GM18858 (cell line): ENCODE data around the gene CDT1.
"Not testable (repeated sequence)": the region's sequence is repeated elsewhere in the genome, so short reads cannot be mapped to it uniquely, and the experiment has no call there.

Experiments used
- ATAC-seq: cut with Tn5 transposase; IDR thresholded peaks from one replicate; pipeline ENCODE4 v1.9.1; 2021; ENCODE audit not compliant: unreplicated experiment

Gene CDT1

GRCh38 chr16:88782454-88783390 is 20.9 kb upstream of the CDT1 start:
- no peak for ATAC-seq

DNA sequence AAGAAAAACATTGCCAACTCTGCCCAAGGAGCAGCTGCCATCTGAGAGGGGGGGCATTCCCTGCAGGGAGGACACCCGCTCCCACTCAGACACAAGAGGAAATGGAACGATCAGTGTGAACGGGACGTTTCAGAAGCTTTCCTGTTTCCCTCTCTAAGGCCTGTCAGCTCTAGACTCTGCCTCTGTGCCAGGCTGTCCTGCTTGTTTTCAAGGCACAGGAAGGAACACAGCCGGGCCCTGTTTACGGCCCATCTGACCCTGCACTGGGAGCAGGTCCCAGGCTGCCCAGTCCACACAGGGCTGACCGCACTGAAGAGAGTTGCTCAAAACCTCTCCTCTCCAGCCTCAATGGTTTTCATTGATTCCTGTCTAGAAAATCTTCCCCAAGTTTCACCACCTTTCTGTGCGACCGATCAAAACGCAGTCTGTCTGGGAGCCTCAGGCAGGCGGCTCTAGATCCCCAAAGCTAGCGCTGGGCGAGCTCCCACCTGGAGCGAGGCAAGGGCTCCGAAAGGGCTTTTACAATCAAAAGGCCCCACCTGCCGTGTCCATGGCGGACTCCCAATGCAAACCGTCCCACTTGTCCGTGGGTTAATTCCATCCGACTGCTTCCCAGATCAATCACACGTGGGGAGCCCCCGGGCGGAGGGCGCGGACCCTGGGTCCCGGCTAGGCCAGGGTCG is 20.1 kb upstream of the CDT1 start:
- no peak for ATAC-seq

DNA sequence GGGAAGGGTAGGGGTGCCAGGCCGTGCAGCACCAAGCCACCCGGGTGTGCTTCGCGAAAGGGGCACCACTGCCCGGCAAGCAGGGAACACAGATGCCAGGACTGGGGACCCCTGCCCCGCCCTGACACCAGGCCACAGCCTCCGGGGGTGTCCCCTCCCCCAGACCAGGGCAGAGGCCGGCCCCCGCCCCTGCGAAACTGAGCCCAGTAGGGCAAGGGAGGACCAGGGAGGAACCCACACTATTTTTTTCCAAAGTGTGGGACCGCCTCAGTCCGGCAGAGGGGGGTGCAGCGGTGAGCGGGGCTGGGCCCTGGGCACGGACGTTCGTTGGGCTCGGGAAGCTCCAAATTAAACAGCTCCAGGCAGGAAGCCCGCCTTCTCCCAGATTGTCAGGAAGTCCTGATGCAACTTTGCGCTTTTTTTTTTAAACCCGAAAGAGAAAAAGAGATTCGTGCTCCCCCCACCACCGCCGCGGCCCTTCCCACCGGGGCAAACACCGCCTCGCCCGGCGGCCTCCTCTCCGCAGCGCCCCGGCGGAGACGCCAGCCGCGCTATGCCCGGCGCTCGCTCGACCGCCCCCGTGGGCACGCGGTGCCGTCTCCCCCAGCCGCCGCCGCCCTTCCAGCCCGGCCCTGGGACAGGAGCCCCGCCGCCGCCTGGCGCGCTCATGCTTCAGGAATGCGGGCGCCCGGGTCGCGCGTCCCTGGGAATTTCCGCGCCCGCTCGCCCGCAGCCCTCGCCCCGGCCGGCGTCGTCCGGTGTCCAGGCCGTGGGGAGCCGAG is 19.3 kb upstream of the CDT1 start:
- ATAC-seq, result no peak

GRCh38 chr16:88784856-88785105 is 18.8 kb upstream of the CDT1 start:
- no peak for ATAC-seq

DNA sequence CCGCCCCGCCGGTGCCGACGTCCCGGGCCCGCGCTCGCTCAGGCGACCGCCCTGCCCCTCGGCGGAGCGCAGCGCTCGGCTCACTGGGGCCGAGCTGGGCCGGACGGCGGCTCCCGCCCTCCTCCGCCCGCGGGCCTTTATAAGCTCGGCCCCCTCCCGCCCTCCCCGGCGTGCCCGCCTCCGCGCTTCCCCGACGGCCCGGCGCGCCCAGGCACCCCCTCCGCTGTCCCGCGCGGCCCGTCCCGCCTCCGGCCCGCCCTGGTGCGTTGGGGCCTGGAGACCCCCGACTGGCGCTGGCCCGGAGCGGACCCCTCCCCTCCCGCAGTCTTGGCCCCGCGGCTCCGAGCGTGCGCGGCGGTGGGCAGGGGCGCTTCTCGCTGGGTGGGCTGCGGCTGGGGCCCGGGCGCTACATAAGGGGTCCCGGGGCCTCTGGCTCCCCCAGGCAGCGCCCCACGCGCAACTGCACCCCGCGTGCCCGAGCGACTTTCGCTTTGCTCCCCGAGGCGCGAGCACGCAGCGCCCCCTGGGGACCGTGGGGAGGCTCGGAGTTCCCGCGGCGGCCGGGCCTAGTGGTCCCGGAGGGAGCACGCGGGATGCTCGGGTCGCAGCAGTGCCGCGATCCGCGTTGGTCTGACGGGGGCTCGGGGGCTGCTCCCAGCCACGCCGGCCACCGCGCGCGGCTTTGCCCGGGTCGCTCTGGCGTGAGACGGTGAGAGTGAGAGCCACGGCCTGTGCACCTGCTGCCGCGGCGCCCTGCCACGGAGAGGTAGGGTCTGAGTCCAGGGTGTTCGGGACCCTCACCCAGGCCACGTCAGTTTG is 18.3 kb upstream of the CDT1 start, which contains the start of gene PIEZO1:
PIEZO1 (minus strand) TSS at position 115 of the 819 bp plus-strand sequence. CDS start 256 bp downstream, outside the sequence.
- no peak for ATAC-seq

GRCh38 chr16:88787579-88788314 is 15.8 kb upstream of the CDT1 start:
- no peak for ATAC-seq

DNA sequence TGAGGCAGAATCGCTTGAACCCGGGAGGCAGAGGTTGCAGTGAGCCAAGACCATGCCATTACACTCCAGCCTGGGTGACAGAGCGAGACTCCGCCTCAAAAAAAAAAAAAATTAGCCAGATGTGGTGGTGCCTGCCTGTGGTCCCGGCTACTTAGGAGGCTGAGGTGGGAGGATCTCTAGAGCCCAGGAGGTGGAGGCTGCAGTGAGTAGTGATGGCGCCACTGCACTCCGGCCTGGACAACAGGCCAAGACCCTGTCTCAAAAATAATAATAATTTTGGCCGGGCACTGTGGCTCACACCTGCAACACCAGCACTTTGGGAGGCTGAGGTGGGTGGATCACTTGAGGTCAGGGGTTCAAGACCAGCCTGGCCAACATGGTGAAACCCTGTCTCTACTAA is 14.8 kb upstream of the CDT1 start:
- ATAC-seq, result not testable (repeated sequence)

GRCh38 chr16:88789594-88789993 is 14.0 kb upstream of the CDT1 start:
- ATAC-seq, result no peak

DNA sequence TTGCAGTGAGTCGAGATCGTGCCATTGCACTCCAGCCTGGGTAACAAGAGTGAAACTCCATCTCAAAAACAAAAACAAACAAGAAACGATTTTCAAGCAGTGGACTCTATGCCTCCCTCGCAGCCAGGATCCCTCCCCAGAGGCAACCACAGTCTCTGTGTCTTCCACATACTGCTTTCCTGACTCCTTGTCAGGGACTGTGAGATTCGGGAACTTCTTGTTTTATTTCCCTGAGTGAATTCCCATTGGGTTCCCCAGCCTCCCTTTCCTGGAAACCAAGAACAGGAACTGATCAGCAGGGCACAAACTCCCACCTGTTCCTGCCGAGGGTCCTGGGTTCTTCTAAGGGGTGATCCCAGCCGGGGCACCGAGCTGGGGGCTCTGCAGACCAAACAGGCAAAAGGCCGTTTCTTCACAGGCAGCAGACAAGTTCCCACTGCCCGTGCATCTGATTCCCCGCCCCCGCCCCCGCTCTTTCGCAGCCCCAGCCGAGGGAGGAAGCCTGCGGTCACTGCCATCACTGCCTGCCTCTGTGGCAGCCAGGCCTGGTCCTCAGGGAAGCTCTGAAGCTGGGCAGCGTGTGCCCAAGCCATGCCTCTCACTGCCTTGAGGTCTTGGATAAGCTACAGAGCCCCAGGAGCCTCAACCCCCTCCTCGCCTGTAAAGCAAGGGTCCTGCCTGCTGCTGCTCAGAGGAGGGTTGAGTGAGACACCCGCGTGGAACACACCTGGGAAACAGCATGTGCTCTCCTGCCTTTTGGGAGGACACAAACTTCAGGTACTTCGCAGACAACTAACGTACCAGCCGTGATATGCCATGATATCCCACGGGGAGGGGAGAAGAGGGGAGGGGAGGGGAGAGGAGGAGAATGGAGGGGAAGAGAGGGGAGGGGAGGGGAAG is 13.0 kb upstream of the CDT1 start:
- ATAC-seq, result no peak

- no peak for ATAC-seq
Observed at GRCh38 chr16:88792078-88792550, 11.5 kb upstream of the CDT1 start.

- no peak for ATAC-seq
Observed at GRCh38 chr16:88792668-88793250, 10.8 kb upstream of the CDT1 start.

- no peak for ATAC-seq
Observed at GRCh38 chr16:88793251-88793954, 10.2 kb upstream of the CDT1 start.

GRCh38 chr16:88796278-88796677 is 7.3 kb upstream of the CDT1 start:
- ATAC-seq, result no peak

- ATAC-seq, result no peak
Observed at GRCh38 chr16:88798073-88798472, 5.5 kb upstream of the CDT1 start.

GRCh38 chr16:88798772-88799455 is 4.7 kb upstream of the CDT1 start:
- no peak for ATAC-seq

DNA sequence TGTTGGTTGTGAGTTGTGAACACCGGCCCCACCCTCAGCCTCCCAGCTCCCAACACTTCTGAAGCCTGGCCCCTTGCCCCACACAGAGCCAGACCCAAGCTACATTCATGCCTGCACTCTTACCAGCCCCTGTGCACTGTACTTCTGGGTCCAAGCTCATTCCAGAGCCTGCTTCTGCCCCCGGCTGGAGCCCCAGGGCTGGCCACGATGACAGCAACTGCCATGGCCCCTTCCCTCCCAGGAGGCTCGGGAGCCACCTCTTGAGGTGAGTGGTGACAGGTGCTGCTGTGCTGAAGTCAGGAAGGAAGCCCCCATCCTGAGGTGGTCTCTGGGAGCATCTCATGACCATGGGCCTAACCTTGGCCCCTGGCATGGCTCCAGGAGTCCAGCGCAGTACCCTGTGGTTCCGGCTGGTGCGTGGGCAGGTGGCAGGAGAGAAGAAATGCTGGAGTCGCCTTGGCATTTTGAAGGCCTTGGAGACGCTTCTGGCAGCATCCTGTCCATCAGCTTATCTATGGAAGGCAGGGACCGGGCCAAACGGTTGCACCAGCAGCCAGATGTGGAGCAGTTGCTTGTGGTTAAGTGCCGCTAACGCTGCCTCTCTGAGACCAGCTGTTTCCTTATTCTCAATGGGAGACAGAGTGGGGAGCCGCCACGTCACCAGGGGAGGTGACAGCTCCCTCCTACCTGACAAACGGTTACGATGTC is 3.9 kb upstream of the CDT1 start:
- no peak for ATAC-seq

DNA sequence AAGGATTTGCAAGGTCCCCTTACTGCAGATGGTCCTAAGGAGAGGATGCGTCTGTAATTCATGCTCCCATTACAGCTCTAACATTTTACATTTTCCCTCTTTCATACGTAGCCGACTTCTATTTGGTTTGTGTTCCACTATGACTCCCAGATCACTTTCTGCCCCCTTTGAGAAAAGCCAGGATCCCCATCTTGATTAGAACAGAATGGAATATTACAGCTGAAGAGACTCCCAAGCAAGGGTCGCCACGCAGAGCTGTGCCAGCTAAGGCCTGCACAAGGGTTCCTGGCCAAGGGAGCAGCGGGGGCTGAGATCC is 3.4 kb upstream of the CDT1 start:
- no peak for ATAC-seq
